SK-N-SH (cell line): ENCODE results near the gene IRAK2.

Experiments
- CTCF ChIP-seq: fragments of 200-600 bp; sonication (generic); IDR thresholded peaks from 2 replicates; pipeline ENCODE4 v1.6.1; 2017; ENCODE audit warnings: antibody characterized with exemption, mild to moderate bottlenecking, moderate library complexity
- JUND ChIP-seq: IDR thresholded peaks from 2 replicates; pipeline ENCODE4 v1.4.0; 2012

GRCh38 chr3:10215578-10216368, 51.1 kb downstream of the IRAK2 start:
- TF ChIP-seq JUND (no peak), CTCF (no peak)
